ENCODE data around the gene LPIN2.

The LPIN2 gene

DNA sequence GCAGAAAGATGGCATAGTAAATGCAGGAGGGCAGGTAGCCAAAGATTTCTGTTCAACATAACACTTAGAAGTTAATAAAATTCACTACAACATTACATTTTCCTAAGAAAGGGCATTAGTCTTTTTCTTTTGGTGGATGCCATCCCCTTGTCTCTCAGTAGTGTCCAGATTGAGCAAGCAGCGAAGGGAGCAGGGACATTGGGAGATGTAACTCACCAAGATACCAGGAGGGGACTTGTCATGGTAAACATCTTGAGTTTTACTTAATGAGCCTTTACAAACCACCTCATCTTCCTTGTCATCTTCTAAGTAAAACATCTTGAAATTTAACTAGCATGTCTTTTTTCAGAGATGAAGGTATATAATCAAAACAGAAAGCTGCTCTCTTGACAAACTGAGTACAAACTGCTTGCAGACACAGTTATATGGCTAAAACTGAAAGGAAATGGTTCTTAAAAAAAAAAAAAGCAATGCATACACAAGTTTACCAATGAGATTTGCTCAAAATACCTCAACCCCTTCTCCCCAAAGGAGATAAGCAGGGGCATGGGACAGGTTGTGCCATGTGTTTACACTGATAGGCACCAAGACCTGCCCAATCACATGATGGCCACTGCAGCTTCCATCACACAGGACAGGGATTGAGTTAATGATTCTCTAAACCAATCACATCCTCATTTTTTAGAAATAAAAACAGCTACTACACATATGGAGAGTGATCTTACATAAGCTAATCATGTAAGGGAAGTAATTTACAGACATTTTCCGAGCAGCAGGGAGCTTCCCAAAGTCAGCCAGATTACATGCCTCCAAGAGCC is 30.3 kb downstream of the LPIN2 start:
- DNase-seq = no peak

DNA sequence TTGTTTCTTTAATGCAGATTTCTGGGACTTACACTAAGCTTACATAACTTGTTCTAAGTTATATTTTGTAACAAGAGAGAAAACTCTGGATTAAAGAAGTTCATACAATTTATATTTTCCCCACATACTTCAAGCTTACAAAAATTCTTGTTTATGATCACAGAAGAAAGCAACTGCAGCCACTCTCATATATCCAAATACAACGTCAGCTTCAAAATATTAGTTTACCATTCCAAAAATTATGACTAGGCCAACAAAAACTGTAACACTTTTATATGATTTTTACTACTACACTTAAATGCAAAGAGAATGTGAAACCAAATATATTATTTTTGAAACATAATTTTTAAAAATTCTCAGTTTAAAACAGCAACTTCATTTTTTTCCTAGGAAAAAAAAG is 30.9 kb downstream of the LPIN2 start:
- no peak for DNase-seq

DNA sequence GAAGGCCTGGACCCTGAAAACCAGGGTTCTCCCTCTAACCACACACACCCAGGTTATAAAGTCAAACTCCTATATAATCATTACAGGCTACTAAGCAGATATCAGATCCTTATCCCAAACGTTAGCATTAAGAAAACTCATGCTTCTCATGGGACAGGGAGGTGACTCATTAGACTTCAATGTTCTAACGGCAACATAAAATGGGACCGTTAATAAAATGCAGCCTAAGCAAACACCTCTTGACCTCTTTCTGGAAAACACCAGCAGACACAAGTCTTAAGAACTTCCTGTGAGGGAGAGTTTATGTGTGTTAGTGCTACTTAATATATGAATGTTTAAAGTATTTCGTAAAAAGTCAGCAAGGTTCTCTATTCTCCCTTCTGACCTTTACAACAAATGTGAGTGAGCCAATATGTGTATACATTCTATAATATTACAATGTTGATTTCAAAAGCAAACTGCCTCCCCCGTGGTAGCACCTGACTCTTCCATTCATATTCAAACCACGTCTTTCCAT is 31.7 kb downstream of the LPIN2 start:
- no peak for DNase-seq

DNA sequence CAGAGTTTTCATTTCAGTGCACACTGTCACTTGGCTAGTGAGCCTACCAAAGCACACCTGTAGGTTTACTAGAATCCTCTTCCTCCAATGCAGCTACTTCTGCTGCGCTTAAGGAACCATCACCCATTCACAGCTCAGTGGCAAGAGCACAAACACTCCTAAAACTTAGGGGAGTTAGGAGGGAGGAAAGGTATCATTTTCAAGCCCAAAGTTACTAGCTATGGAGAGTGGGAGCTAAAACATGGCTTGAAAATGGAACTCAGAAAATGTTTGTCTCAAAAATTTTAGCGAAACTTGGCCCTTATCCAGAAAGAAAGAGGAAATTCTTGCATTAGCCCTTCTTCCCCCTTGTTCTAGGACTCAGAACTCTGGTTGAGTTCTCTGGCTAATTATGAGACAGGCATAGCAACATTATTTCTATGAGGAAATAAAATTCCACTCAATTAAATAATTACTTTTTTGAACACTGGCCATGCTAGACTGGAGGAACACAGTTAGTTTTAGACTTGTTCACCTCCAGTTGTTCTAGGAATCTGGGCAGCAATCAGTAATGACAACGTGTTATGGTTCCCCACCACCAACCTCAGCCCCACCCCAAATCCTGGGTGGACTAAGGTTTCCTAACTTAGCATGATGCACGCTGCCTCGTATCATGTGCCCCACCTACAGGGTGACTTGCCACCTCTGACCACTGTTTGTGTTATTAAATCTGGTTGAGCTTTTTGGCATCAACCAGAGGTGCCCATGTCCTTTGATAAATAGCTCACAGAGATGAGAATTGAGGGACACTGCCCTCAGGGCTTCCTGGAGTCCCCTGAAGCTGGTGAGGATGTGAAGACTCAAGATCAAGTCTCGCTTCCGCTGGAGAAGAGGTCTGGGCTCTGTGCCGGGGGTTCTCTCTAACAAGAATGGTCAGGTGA is 32.8 kb downstream of the LPIN2 start:
- DNase-seq = no peak

DNA sequence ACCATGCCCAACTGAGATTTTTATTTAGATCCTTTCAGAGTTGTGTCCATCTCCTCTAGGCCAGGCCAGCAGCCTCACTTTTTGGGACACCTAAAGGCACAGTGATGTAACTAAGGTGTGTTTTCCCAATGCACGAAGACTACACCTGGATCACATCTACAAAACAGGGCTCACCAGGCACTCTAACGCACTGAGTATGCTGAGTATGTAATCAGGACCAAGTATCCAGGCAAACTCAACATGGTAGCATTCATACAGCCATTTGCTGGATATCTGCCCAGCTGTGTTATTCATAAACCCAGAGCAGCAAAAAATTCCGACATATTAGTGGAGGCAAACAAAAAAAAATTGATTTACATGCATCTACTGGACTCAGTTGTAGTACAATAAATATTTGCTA is 33.8 kb downstream of the LPIN2 start:
- DNase-seq = no peak

DNA sequence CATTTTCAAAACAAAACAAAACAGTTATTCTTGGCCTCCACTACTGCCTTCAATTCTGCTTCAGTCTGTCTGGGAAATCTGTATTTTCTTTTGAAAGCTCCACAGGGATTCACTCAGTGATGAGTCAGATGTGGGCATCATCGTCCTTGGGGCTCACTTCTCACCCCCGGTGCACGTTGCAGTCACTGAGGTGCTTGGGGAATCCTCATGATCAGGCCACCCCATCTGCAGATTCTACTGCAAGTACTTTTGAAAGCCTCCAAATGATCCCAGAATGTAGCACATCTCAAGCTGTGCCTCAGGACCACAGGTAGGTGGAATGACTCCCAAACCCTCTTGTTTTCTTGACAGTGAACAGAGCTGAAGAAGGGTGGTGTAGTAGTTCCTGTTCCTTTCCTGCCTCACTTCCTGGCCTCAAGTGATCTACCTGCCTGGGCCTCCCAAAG is 34.3 kb downstream of the LPIN2 start:
- no peak for DNase-seq

DNA sequence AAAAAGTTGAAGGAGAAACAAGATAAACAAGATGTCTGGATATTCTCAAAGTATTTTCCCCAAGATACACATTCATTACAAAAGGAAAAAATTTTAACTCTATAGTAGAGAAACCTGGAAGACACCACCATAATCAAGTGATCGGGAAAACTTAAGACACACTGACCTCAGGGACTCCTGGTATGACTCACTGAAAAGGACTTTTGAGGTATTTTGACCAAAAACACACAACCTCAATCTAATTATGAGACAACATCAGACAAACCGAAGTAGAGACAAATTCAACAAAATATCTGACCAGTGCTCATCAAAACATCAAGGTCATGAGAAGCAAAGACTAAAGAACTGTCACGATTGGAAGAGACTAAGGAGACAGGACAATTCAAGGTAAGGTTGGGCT is 34.7 kb downstream of the LPIN2 start:
- no peak for DNase-seq

DNA sequence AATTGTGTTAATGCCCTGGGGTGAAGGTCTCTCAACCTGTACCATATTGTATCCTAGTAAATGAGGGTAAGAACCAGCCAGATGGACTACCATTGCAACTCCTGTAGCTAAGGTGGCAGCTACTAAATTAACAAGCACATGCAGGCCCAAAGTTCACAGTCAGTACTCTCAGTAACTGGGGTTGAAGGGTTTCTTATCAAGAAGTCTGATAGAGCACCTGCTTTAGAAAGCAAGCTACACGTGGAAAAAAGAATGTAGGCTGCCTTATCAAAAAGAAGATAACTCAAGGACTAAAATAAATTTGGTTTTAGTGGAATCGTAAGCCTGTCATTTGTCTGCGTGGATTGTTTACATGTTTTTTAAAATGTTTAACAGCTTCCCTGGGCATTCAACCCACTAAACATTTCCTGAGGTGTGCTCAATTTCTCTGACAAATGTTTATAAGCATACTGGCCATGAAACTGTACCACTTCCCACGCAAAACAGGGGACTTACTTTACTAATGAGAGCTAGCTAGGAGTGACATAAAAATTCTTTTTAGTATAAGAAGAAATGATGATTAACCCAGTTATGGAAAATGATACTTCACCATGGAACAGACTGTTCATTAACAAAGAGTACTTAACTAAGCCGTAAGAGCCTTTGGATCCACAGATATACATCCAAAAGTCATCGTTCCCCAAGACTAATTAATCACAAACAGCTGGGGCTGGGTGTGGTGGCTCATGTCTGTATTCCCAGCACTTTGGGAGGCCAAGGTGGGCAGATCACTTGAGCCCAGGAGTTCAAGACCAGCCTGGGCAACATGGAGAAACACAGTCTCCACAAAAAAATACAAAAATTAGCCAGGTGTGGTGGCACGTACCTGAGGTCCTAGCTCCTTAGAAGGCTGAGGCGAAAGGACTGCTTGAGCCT is 36.5 kb downstream of the LPIN2 start:
- no peak for DNase-seq

DNA sequence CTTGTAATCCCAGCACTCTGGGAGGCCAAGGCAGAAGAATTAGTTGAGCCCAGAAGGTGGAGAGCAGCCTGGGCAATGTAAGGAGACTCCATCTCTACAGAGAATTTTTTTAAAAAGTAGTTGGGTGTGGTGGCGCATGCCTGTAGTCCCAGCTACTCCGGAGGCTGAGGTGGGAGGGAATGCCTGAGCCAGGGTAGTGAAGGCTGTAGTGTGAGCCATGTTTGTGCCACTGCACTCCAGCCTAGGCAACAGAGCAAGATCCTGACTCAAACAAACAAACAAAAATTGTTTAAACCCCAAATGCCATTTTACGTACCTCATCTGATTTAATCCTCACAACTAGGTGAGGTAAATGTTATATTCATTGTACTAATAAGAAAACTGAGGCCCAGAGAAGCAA is 38.2 kb downstream of the LPIN2 start:
- no peak for DNase-seq

DNA sequence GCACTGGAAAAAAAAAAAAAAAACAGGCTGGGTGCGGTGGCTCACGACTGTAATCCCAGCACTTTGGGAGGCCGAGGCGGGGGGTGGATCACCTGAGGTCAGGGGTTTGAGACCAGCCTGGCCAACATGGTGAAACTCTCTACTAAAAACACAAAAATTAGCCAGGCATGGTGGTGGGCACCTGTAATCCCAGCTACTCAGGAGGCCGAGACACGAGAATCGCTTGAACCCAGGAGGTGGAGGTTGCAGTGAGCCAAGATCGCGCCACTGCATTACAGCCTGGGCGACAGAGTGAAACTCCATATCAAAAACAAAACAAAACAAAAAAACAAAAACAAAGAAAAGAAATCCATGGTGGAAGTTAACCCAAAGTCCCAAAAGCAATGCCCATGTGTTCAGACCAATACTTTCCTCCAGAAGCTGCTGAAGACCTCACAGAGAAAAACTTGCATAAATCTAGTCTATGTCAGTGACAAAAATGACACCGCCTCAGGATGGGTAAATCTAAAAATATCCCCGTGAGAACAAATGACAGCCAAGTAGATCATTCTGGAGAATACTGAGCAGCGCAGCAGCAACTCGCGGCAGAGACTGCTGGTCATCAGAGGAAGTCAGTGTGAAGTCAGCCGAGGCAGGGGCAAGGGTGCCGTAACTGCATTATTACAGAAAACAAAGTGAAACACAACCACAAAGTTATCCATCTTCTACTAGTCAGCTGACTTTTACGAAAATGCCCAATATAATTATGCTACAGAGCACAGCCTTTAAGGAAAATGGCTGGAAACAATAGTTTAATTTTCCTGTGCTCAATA is 41.0 kb downstream of the LPIN2 start:
- DNase-seq = peak in 5 of 56 donors; percentile 11 to 20 (median 17)

DNA sequence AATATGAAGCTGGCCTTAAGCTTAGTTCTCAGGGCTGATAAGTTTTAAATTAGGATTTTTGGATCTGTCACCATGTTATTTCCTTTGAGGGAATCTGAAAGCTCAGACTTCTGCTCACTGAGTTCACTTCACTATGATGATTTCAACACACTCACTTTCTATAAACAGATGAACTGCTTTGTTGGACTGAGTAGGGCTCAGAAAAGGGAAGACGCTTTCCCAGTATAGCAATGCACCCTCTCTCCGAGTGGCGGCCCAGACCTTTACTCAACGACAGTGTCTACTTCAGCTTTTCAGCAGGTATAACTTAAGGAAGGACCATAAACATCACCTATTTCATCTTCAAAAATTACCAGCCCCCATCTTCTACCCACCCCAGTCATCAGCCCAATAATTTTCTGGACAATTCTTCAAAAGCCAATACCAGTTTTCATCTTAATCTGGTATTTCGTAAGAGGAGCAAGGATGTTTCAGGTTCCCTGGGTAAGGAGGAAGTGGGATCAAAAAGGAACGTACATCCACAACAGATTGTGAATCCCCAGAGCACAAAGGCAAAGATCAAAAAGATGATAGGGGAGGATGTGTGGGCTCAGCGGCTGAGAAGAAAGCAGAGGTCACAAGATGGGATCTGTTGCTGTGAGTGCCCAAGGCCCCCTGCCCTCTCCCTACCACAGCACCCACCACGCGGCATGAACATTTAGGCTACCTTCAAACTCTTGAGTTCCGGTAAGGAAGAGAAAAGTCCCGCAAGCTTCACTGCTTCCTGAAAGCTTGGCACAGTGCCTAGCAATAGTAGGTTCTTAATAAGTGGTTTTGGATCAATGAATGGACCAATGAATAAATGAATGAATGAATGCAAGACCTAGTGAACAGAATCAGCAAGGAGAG is 41.9 kb downstream of the LPIN2 start:
- DNase-seq = peak in 1 of 56 donors; percentile 27

DNA sequence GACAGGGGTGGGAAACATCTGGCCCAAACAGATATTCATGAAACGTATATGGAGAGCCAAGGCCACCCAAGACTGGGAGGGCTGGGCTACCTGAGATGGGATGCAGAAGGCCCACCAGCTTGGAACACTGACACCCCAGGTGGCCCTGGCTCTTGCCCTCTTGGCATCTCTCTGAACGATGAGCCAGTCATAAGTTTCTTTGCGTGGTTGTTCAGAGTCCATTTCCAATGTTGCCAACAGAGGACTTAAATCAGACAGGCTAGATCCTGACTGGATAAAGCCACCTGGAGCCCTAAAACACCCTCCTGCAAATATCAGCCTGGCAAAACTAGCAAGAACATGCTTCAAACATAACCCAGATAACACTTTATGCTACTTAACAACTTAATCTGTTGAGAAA is 42.6 kb downstream of the LPIN2 start:
- no peak for DNase-seq

DNA sequence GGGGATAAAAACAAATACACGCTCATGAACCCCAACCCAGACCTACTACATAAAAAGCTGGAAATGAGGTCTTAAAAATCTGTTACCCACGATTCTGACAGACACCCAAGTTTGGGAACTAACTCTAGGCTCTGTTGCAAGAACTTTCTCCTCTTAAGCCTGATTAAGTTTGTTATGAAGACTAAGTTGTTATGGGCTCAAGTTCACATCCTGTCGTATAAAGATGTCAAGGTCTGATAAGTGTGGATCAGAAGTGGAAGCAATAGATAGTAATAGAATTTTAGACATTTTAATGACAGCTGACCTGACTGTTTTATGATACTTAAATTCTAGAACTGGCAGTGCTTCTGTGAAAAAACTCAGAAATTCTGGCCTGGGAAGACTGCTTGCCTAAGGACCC is 43.2 kb downstream of the LPIN2 start:
- no peak for DNase-seq

DNA sequence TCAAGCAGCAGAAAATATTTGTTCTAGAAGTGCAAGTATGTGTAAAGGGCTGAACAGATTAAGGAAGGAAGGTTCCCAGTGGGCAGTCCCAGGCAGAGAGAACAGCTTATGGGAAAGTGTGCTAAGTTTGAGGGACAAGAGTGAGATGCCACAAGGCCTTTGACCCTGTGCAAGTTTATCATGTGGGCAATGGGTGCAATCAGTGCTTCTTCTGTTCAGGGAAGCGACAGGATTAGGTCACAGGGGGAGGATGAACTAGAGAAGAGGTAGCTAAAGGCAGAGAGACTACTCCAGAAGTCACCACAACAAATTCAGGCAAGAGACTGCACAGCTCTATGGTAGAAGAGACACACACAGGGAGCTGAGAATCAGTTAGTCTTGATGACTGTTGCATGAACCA is 44.3 kb downstream of the LPIN2 start:
- DNase-seq = no peak

DNA sequence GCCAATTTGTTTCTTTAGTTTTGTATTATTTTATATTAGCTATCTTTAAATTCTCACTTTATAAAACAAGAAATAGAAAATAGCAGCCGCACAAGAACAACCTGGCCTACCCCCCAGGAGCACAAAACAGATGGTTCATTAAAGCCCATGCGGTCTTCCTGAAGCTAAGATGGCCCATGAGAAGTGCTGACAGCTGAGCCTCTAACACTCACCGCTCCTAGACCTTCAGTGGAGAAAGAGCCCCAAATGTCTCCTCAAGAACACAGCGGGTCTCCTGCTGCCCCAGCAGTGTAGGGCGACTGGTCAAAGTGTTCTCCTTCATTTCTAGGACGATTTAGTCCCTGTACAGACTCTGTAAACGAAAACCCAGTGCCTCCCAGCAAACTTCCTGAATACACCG is 45.1 kb downstream of the LPIN2 start:
- DNase-seq = no peak

DNA sequence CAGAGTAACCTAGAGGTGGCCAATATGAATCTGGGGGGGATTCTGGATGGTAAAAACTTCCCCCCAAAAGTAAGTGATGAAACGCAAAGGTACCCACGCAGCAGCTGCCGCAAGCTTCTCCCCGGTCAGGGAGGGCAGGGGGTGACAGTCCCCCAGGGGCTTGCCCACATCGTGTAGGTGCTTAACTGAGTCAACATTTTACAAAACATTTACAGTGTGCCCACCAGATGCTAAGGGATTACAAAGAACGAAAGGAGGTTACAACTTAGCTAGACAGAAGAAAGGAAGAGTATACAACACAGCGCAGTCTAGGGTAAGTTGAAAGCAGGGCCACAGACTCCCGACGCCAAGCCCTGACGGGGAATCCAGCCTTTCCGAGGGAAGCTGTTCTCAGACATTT is 45.6 kb downstream of the LPIN2 start:
- DNase-seq = no peak

DNA sequence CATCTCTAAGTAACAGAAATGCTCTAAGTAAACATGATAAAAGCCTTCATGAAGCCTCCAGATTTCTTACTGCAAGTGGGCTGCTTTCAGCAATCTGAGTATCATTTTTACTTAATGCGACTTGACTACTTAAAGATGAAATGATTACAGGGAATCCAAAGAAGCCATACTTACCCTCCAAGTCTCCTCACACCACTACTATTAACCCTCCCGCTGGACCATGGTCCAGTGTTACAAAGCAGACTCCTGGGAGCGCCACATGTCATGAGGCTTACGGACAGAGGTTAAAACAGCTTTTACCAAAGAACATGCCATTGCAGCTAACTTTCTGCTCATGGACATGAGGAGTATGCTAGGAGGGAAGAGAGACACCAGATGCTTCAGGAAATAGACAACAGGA is 46.4 kb downstream of the LPIN2 start:
- DNase-seq = no peak

DNA sequence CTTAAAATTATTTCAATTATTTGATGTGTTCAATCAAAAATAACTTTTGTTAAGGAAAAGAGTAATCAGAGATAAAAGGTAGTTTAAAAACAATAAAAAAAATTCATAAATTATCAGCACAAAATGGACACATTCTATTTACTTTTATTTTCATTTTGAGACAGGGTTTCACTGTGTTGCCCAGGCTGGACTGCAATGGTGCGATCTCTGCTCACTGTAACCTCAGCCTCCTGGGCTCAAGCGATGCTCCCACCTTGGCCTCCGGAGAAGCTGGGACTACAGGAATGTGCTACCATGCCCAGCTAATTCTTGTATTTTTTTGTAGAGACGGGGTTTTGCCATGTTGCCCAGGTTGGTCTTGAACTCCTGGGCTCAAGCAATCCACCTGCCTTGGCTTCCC is 47.1 kb downstream of the LPIN2 start:
- no peak for DNase-seq

DNA sequence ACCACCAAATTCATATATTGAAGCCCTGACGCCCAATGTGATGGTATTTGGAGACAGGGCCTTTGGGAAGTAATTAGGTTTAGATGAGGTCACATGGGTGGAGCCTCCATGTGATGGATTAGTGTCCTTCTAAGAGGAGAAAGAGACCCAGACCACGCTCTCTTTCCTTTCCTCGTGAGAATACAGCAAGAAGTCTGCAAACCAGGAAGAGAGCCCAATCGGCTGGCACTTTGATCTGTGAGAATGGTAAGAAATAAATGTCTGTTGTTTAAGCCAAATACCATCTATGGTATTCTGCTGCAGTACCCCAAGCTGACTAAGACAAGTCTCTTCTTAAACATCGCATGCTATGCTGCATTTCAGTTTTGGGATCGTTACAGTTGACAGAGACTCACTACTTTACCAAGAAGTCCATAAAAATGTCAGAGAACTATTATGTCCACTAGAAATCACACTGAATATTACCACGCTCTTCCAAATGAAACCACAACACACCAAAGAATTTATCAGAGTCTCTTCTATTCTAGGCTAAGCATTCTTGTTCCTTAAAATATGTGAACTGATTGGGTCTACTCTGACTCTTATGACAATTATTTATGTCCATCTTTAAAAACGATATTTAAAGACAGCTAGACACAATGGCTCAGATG is 48.5 kb downstream of the LPIN2 start:
- DNase-seq = no peak
